HL-60 (cell line): ENCODE data around the gene FMNL2.

Experiments
- GABPA ChIP-seq: IDR thresholded peaks from 2 replicates; pipeline ENCODE4 v1.6.1; 2012; ENCODE audit warnings: low read depth
- POLR2AphosphoS5 ChIP-seq: IDR thresholded peaks from 2 replicates; pipeline ENCODE4 v1.6.1; 2012; ENCODE audit warnings: low read depth
- SPI1 ChIP-seq: IDR thresholded peaks from 2 replicates; pipeline ENCODE4 v1.6.1; 2012; ENCODE audit warnings: low read depth, mild to moderate bottlenecking, borderline replicate concordance
- TF ChIP-seq, protein P1 (sequence below): IDR thresholded peaks from one replicate; pipeline ENCODE4 v1.5.1; 2011; ENCODE audit warnings: low read length, control low read depth, inconsistent platforms; ENCODE audit not compliant: insufficient read depth
- TF ChIP-seq, protein P2 (sequence below): IDR thresholded peaks from 2 replicates; pipeline ENCODE4 v1.6.1; 2012; ENCODE audit warnings: low read depth; ENCODE audit not compliant: insufficient replicate concordance

- TF ChIP-seq, protein P1, sequence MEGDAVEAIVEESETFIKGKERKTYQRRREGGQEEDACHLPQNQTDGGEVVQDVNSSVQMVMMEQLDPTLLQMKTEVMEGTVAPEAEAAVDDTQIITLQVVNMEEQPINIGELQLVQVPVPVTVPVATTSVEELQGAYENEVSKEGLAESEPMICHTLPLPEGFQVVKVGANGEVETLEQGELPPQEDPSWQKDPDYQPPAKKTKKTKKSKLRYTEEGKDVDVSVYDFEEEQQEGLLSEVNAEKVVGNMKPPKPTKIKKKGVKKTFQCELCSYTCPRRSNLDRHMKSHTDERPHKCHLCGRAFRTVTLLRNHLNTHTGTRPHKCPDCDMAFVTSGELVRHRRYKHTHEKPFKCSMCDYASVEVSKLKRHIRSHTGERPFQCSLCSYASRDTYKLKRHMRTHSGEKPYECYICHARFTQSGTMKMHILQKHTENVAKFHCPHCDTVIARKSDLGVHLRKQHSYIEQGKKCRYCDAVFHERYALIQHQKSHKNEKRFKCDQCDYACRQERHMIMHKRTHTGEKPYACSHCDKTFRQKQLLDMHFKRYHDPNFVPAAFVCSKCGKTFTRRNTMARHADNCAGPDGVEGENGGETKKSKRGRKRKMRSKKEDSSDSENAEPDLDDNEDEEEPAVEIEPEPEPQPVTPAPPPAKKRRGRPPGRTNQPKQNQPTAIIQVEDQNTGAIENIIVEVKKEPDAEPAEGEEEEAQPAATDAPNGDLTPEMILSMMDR, result no peak
- TF ChIP-seq POLR2AphosphoS5, result no peak
- TF ChIP-seq GABPA, result no peak
- TF ChIP-seq, protein P2, sequence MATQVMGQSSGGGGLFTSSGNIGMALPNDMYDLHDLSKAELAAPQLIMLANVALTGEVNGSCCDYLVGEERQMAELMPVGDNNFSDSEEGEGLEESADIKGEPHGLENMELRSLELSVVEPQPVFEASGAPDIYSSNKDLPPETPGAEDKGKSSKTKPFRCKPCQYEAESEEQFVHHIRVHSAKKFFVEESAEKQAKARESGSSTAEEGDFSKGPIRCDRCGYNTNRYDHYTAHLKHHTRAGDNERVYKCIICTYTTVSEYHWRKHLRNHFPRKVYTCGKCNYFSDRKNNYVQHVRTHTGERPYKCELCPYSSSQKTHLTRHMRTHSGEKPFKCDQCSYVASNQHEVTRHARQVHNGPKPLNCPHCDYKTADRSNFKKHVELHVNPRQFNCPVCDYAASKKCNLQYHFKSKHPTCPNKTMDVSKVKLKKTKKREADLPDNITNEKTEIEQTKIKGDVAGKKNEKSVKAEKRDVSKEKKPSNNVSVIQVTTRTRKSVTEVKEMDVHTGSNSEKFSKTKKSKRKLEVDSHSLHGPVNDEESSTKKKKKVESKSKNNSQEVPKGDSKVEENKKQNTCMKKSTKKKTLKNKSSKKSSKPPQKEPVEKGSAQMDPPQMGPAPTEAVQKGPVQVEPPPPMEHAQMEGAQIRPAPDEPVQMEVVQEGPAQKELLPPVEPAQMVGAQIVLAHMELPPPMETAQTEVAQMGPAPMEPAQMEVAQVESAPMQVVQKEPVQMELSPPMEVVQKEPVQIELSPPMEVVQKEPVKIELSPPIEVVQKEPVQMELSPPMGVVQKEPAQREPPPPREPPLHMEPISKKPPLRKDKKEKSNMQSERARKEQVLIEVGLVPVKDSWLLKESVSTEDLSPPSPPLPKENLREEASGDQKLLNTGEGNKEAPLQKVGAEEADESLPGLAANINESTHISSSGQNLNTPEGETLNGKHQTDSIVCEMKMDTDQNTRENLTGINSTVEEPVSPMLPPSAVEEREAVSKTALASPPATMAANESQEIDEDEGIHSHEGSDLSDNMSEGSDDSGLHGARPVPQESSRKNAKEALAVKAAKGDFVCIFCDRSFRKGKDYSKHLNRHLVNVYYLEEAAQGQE, result no peak
- no peak for TF ChIP-seq SPI1
Measured at GRCh38 chr2:152467677-152468410, 132.9 kb downstream of the FMNL2 start.
